ENCODE measurements around the gene SYCP2L.
"Not testable (repeated sequence)": the region's sequence is repeated elsewhere in the genome, so short reads cannot be mapped to it uniquely, and the experiment has no call there.

GRCh38 chr6:10886365-10886690 lies 524 bp upstream of the SYCP2L start:
- TF ChIP-seq HOXD13 (CRISPR knock-in tag; IDR thresholded peaks at IDR 0.05; ENCODE audit: borderline replicate concordance); ZNF155 (tag by site-specific recombination; IDR thresholded peaks at IDR 0.05); ZNF2 (tag by site-specific recombination; IDR thresholded peaks at IDR 0.05): not testable (repeated sequence)
